Measurements from ENCODE around the gene GATAD2A. TPM values are rescaled to one million over a fixed set of nuclear protein-coding genes. Genes with fewer than 3 reads are reported as not detected.

The GATAD2A gene
- total and polyA plus RNA-seq, 2 of the 13 experiments (the other 11 are each of a cell fraction or from before 2014, with no cell fraction given), result 16.8 to 28.6 TPM

- TF ChIP-seq CEBPZ (IDR thresholded peaks at IDR 0.05; ENCODE audit: low read length) (no peak), BCLAF1 (IDR thresholded peaks at IDR 0.05) (no peak), ZNF383 (CRISPR knock-in tag; IDR thresholded peaks at IDR 0.05; ENCODE audit: borderline replicate concordance) (no peak), ARID4A (CRISPR knock-in tag; IDR thresholded peaks at IDR 0.05; ENCODE audit: borderline replicate concordance) (no peak), ZNF615 (CRISPR knock-in tag; IDR thresholded peaks at IDR 0.05; ENCODE audit: borderline replicate concordance) (no peak)
These were observed 55.8 kb downstream of the GATAD2A start (continued) for GRCh38 chr19:19461306-19461670.
